ENCODE measurements around the gene CDKL4.

CDKL4 gene

DNA sequence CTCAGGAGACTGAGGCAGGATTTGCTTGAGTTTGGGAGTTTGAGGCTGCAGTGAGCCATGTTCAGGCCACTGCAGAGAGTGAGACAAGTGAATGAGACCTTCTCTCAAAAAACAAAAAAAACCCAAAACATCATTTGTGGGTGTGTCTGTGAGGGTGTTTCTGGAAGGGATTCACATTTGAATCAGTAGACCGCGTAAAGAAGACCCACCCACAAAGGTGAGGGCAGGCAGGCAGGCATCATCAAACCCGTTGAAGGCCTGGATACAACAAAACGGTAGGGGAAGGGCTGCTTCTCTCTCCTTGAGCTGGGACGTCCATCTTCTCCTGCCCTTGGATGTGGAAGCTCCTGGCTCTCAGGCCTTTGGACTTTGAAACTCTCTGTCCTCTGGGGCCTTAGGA is 25.4 kb downstream of the CDKL4 start:
- no peak for ATAC-seq
- no peak for TF ChIP-seq ZFP3 (CRISPR knock-in tag; IDR thresholded peaks at IDR 0.05)
- no peak for TF ChIP-seq ZC3H10 (CRISPR knock-in tag; IDR thresholded peaks at IDR 0.05)
- TF ChIP-seq ZNF565 (CRISPR knock-in tag; conservative IDR thresholded peaks at IDR 0.05; ENCODE audit: low read depth), result no peak
- no peak for TF ChIP-seq ZNF8 (CRISPR knock-in tag; IDR thresholded peaks at IDR 0.05)
- no peak for TF ChIP-seq BACH2 (CRISPR knock-in tag; IDR thresholded peaks at IDR 0.05; ENCODE audit: borderline replicate concordance)
- TF ChIP-seq, protein P1, sequence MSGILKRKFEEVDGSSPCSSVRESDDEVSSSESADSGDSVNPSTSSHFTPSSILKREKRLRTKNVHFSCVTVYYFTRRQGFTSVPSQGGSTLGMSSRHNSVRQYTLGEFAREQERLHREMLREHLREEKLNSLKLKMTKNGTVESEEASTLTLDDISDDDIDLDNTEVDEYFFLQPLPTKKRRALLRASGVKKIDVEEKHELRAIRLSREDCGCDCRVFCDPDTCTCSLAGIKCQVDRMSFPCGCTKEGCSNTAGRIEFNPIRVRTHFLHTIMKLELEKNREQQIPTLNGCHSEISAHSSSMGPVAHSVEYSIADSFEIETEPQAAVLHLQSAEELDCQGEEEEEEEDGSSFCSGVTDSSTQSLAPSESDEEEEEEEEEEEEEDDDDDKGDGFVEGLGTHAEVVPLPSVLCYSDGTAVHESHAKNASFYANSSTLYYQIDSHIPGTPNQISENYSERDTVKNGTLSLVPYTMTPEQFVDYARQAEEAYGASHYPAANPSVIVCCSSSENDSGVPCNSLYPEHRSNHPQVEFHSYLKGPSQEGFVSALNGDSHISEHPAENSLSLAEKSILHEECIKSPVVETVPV (CRISPR knock-in tag; IDR thresholded peaks at IDR 0.05), result no peak
- no peak for TF ChIP-seq TCF4 (CRISPR knock-in tag; IDR thresholded peaks at IDR 0.05; ENCODE audit: borderline replicate concordance)
- TF ChIP-seq, protein P2, sequence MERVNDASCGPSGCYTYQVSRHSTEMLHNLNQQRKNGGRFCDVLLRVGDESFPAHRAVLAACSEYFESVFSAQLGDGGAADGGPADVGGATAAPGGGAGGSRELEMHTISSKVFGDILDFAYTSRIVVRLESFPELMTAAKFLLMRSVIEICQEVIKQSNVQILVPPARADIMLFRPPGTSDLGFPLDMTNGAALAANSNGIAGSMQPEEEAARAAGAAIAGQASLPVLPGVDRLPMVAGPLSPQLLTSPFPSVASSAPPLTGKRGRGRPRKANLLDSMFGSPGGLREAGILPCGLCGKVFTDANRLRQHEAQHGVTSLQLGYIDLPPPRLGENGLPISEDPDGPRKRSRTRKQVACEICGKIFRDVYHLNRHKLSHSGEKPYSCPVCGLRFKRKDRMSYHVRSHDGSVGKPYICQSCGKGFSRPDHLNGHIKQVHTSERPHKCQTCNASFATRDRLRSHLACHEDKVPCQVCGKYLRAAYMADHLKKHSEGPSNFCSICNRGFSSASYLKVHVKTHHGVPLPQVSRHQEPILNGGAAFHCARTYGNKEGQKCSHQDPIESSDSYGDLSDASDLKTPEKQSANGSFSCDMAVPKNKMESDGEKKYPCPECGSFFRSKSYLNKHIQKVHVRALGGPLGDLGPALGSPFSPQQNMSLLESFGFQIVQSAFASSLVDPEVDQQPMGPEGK (CRISPR knock-in tag; IDR thresholded peaks at IDR 0.05; ENCODE audit: borderline replicate concordance), result no peak
- no peak for TF ChIP-seq ZNF70 (CRISPR knock-in tag; IDR thresholded peaks at IDR 0.05)
- no peak for TF ChIP-seq TSHZ2 (CRISPR knock-in tag; IDR thresholded peaks at IDR 0.05)
- no peak for TF ChIP-seq GLIS3 (CRISPR knock-in tag; IDR thresholded peaks at IDR 0.05)
- no peak for TF ChIP-seq SNAI2 (CRISPR knock-in tag; IDR thresholded peaks at IDR 0.05)
- no peak for TF ChIP-seq CSDC2 (CRISPR knock-in tag; IDR thresholded peaks at IDR 0.05)
- TF ChIP-seq ESRRG (CRISPR knock-in tag; IDR thresholded peaks at IDR 0.05), result no peak
- no peak for TF ChIP-seq PPARA (CRISPR knock-in tag; IDR thresholded peaks at IDR 0.05; ENCODE audit: borderline replicate concordance)
- TF ChIP-seq ZFP30 (CRISPR knock-in tag; IDR thresholded peaks at IDR 0.05), result no peak
- no peak for TF ChIP-seq RARB (CRISPR knock-in tag; IDR thresholded peaks at IDR 0.05)
- no peak for TF ChIP-seq TOX (CRISPR knock-in tag; IDR thresholded peaks at IDR 0.05; ENCODE audit: borderline replicate concordance)
- TF ChIP-seq ARNTL (CRISPR knock-in tag; IDR thresholded peaks at IDR 0.05; ENCODE audit: borderline replicate concordance, low read depth), result no peak

DNA sequence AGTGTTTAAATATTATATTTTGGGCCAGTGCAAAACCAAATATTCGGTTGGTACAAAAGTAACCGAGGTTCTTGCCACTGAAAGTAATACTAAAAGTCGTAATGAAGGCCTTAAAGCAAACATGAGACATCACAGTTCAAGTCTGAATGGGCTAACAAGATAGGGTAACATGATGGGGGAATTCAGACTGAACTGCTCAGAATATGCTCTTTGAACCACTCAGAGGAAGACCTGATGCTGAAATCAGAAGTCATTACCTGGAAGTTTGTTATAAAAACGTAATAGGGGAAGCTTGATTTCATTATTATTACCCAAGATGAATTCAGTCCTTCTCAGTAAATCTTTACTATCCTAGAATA is 26.6 kb downstream of the CDKL4 start:
- TF ChIP-seq ZNF70 (CRISPR knock-in tag; IDR thresholded peaks at IDR 0.05) (no peak), ZC3H10 (CRISPR knock-in tag; IDR thresholded peaks at IDR 0.05) (no peak), TSHZ2 (CRISPR knock-in tag; IDR thresholded peaks at IDR 0.05) (no peak), TCF4 (CRISPR knock-in tag; IDR thresholded peaks at IDR 0.05; ENCODE audit: borderline replicate concordance) (no peak), OSR1 (CRISPR knock-in tag; IDR thresholded peaks at IDR 0.05) (no peak), BACH2 (CRISPR knock-in tag; IDR thresholded peaks at IDR 0.05; ENCODE audit: borderline replicate concordance) (no peak), RARB (CRISPR knock-in tag; IDR thresholded peaks at IDR 0.05) (no peak), GLIS3 (CRISPR knock-in tag; IDR thresholded peaks at IDR 0.05) (no peak), ZFP30 (CRISPR knock-in tag; IDR thresholded peaks at IDR 0.05) (no peak), TOX (CRISPR knock-in tag; IDR thresholded peaks at IDR 0.05; ENCODE audit: borderline replicate concordance) (no peak), ISL1 (CRISPR knock-in tag; IDR thresholded peaks at IDR 0.05) (no peak), ZNF8 (CRISPR knock-in tag; IDR thresholded peaks at IDR 0.05) (no peak), ESRRG (CRISPR knock-in tag; IDR thresholded peaks at IDR 0.05) (no peak), CSDC2 (CRISPR knock-in tag; IDR thresholded peaks at IDR 0.05) (no peak), ZFP3 (CRISPR knock-in tag; IDR thresholded peaks at IDR 0.05) (no peak)
- TF ChIP-seq, protein P2 (CRISPR knock-in tag; IDR thresholded peaks at IDR 0.05; ENCODE audit: borderline replicate concordance), result no peak
- TF ChIP-seq, protein P3, sequence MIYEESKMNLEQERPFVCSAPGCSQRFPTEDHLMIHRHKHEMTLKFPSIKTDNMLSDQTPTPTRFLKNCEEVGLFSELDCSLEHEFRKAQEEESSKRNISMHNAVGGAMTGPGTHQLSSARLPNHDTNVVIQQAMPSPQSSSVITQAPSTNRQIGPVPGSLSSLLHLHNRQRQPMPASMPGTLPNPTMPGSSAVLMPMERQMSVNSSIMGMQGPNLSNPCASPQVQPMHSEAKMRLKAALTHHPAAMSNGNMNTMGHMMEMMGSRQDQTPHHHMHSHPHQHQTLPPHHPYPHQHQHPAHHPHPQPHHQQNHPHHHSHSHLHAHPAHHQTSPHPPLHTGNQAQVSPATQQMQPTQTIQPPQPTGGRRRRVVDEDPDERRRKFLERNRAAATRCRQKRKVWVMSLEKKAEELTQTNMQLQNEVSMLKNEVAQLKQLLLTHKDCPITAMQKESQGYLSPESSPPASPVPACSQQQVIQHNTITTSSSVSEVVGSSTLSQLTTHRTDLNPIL (CRISPR knock-in tag; IDR thresholded peaks at IDR 0.05; ENCODE audit: low read depth), result no peak
- ATAC-seq, result no peak

All from SK-N-SH treated with all-trans-retinoic acid at 6 μM for 48 hours (cell line).